Sciatic nerve (tissue), 1 donor: ENCODE data around the gene GFPT1. TPM values are rescaled to one million over a fixed set of nuclear protein-coding genes. Genes with fewer than 3 reads are reported as not detected.

ENCODE experiments used
- total RNA-seq: library from RNA; stranded (reverse); fragmentation: NEBNext Ultra II Directional; extraction: Animal tissue kit (Norgen Biotek cat#: 25700); gene quantifications from one replicate; pipeline ENCODE4 v1.2.1, GENCODE V29; 2021
- donor health status: DM: no; HTN: no; CAD: no.

GFPT1 gene
- total RNA-seq, 1 donor from 2014 or later, result 45.0 TPM

Other genes starting within 250 kb of the GFPT1 start
- gene NFU1, start 50.2 kb upstream of the GFPT1 start, total RNA-seq, result 35.5 TPM